Caco-2 (cell line): ENCODE measurements around the gene ITGAD. TPM values are rescaled to one million over a fixed set of nuclear protein-coding genes. Genes with fewer than 3 reads are reported as not detected.

Experiments
- BruUV-seq: library from RNA; stranded (reverse); fragments of 400-500 nt; replicated peaks from 2 replicates; lab custom pipeline; 2021; lab: Mats Ljungman, UMichigan
- CTCF ChIA-PET: fragments of 300-600 bp; sonication (Branson Sonifier 250); formaldehyde crosslinking; loops from one replicate; lab custom pipeline; 2022; ENCODE audit warnings: antibody characterized with exemption; lab: Charles Lee
- POLR2A ChIA-PET: fragments of 300-600 bp; sonication (Branson Sonifier 250); formaldehyde crosslinking; loops from one replicate; lab custom pipeline; 2022; ENCODE audit warnings: antibody characterized with exemption; lab: Charles Lee
- DNase-seq, 2 experiments: peaks; one replicate each; pipeline versions ENCODE4 v3.0.0 to v3.0.0-alpha.2; 2020 to 2022
- H3K27me3 ChIP-seq: replicated peaks from 2 replicates; pipeline ENCODE4 v1.6.0; 2011; ENCODE audit warnings: low read length; ENCODE audit not compliant: control insufficient read depth, insufficient read depth
- H3K36me3 ChIP-seq: 2 replicates; pipeline ENCODE4 v1.5.1; 2011; ENCODE audit warnings: low read length; ENCODE audit not compliant: control insufficient read depth, insufficient read depth
- H3K4me1 ChIP-seq: fragments of 250-450 bp; sonication (Bioruptor Pico); 2 replicates; pipeline ENCODE4 v1.5.1; 2020; ENCODE audit warnings: mild to moderate bottlenecking
- H3K4me3 ChIP-seq: 2 replicates; pipeline ENCODE4 v1.5.1; 2011; ENCODE audit warnings: low read depth, mild to moderate bottlenecking, control low read depth, low read length
- H3K9me3 ChIP-seq: fragments of 250-450 bp; sonication (Bioruptor Pico); 2 replicates; pipeline ENCODE4 v1.5.1; 2020; ENCODE audit warnings: mild to moderate bottlenecking, moderate library complexity
- H3K27ac Mint-ChIP-seq: one replicate; pipeline ENCODE4 v1.8.0; 2022; ENCODE audit warnings: mixed read lengths; ENCODE audit not compliant: unreplicated experiment
- H3K27me3 Mint-ChIP-seq: one replicate; pipeline ENCODE4 v1.8.0; 2022; ENCODE audit warnings: mixed read lengths; ENCODE audit not compliant: insufficient read depth, unreplicated experiment
- H3K36me3 Mint-ChIP-seq: one replicate; pipeline ENCODE4 v1.8.0; 2022; ENCODE audit warnings: mild to moderate bottlenecking, mixed read lengths; ENCODE audit not compliant: insufficient read depth, unreplicated experiment
- H3K4me1 Mint-ChIP-seq: one replicate; pipeline ENCODE4 v1.8.0; 2022; ENCODE audit warnings: low read depth, mixed read lengths; ENCODE audit not compliant: unreplicated experiment
- H3K4me3 Mint-ChIP-seq: one replicate; pipeline ENCODE4 v1.8.0; 2022; ENCODE audit warnings: mild to moderate bottlenecking, moderate library complexity, mixed read lengths; ENCODE audit not compliant: unreplicated experiment
- H3K9me3 Mint-ChIP-seq: one replicate; pipeline ENCODE4 v1.8.0; 2022; ENCODE audit warnings: mixed read lengths; ENCODE audit not compliant: unreplicated experiment
- intact Hi-C: fragments of 100-400 bp; cut with micrococcal nuclease; formaldehyde crosslinking; loops from one replicate; pipeline ENCODE4 v1.10.0; 2022; ENCODE audit not compliant: unreplicated experiment
- total RNA-seq: library from RNA; stranded (reverse); gene quantifications from 2 replicates; pipeline ENCODE4 v1.2.3, GENCODE V29; 2022
- TF ChIP-seq, protein P1 (sequence below), 2 experiments: fragments of 200-600 bp in 1 of 2; IDR thresholded peaks; 1 replicate in 1 of 2; 2 replicates in 1 of 2; pipeline versions ENCODE4 v1.5.1 to v1.8.0; 2011 to 2022; ENCODE audit warnings: antibody characterized with exemption in 1 of 2, control low read depth in 1 of 2, inconsistent platforms in 1 of 2, low read depth in 1 of 2, low read length in 1 of 2, mild to moderate bottlenecking in 1 of 2, moderate library complexity in 1 of 2; ENCODE audit not compliant: insufficient read depth in 1 of 2, severe bottlenecking in 1 of 2, unreplicated experiment in 1 of 2

Gene ITGAD
- total RNA-seq, 1 experiment from 2014 or later = not detected

DNA sequence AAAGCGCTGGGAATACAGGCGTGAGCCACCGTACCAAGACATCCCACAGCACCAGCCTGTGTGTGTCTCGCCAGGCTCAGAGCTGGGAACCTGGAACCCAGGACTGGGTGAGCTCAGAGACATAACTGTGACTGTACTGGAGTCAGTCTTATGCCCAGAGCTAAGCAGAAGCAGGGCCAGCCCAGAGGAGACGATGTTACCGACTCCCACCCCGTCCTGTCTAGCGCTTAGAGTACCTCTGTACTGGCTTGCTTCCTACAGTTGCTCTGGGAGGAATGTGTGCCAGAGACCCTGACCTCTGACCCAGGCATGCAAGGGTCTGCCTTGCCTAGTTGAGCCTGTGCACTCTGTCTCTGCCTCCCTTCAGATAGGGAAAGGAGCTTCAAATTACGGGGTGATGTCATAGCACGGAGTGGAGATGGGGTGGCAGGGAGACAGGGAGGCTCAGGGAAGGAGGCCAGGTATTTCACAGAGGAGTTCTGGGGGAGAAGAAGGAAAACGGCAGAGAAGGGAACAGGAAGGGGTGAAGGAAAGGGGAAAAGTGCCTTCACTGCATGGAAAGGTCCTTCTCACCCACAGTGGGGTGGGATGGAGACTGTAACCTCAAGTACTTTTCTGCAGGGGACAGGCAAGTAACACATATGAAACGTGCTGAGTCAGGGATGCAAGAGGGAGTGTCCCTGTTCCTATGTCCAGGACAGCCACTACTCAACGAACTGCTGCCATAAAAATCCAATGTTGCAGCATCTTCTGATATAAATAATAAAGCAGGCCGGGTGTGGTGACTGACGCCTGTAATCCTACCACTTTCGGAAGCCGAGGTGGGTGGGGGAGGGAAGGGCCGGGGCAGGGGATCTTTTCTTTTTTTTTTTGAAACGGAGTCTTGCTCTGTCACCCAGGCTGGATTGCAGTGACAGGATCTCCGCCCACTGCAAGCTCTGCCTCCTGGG lies 60.4 kb downstream of the ITGAD start:
- peak overlapping the region; percentile 17 for H3K27ac Mint-ChIP-seq
- Histone ChIP-seq H3K4me1 (peaks cover 18% of the 10 kb centered on the region), H3K36me3 (no peaks in the 10 kb centered on the region; the same call in 1 of the 2 replicates), H3K9me3 (no peaks in the 10 kb centered on the region), H3K27me3 (no peaks in the 10 kb centered on the region), H3K4me3 (no peak overlapping the region)
- CTCF ChIA-PET = interaction anchor here (0.7 kb wide), 2 partner anchors 8 to 318 kb away, joined by 3 read pairs; no protein-coding TSS in a partner anchor
- intact Hi-C loops = loop anchor here (10.0 kb wide), 2 partner anchors 319 to 421 kb away; partner anchors contain the start of genes PRSS8 and ZNF267
- POLR2A ChIA-PET = no interaction called here
- peaks cover 24% of the 10 kb centered on the region for H3K36me3 Mint-ChIP-seq
- no TSS peak for BruUV-seq
- H3K4me3 Mint-ChIP-seq = no peak overlapping the region
- TF ChIP-seq, protein P1, sequence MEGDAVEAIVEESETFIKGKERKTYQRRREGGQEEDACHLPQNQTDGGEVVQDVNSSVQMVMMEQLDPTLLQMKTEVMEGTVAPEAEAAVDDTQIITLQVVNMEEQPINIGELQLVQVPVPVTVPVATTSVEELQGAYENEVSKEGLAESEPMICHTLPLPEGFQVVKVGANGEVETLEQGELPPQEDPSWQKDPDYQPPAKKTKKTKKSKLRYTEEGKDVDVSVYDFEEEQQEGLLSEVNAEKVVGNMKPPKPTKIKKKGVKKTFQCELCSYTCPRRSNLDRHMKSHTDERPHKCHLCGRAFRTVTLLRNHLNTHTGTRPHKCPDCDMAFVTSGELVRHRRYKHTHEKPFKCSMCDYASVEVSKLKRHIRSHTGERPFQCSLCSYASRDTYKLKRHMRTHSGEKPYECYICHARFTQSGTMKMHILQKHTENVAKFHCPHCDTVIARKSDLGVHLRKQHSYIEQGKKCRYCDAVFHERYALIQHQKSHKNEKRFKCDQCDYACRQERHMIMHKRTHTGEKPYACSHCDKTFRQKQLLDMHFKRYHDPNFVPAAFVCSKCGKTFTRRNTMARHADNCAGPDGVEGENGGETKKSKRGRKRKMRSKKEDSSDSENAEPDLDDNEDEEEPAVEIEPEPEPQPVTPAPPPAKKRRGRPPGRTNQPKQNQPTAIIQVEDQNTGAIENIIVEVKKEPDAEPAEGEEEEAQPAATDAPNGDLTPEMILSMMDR (IDR thresholded peaks at IDR 0.05; ENCODE audit: insufficient read depth in 1 of 2, low read depth in 1 of 2, low read length in 1 of 2, severe bottlenecking in 1 of 2, unreplicated experiment in 1 of 2) = no peak
- no peaks in the 10 kb centered on the region for H3K9me3 Mint-ChIP-seq
- no peak for DNase-seq
- no peaks in the 10 kb centered on the region for H3K27me3 Mint-ChIP-seq
- H3K4me1 Mint-ChIP-seq = peaks cover 13% of the 10 kb centered on the region

DNA sequence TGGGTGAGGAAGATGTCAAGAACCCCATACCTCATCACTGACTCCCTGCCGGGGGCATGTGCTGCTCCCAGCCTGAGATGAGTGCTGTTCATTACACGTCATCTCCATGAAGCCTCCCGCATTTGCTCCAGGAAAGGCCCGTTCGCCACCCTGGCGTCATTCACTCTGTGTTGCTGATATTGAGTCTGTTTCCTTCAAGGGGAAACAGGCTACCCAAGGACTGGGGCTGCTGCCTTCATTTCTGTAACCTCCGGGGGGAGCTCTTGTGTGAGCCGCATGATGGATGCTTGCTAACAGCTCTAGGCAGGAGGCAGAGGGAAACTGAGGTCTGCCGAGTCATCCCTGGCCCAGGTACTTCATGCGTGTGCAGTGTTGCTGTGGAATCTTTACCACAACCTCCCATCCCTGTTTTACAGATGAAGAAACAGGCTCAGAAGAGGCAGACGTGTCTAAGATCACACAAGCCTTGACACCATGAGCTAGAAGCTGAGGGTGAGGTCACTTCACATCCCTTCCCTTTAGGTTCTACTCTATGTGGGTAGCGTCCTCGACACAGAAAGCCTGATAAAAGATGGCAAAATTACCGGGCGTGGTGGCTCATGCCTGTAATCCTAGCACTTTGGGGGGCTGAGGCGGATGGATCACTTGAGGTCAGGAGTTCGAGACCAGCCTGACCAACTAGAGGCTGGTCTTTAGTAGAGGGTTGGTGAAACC lies 62.6 kb downstream of the ITGAD start:
- Mint-ChIP-seq H3K4me3 (no peak overlapping the region), H3K4me1 (peaks cover 19% of the 10 kb centered on the region), H3K27me3 (no peaks in the 10 kb centered on the region), H3K27ac (no peak overlapping the region), H3K9me3 (no peaks in the 10 kb centered on the region), H3K36me3 (peaks cover 22% of the 10 kb centered on the region)
- CTCF ChIA-PET = interaction anchor here (1.0 kb wide), 1 partner anchor 13 kb away, joined by 5 read pairs; the partner anchor contains the start of gene ZNF843
- H3K4me3 ChIP-seq = no peak overlapping the region
- TF ChIP-seq, protein P1 (IDR thresholded peaks at IDR 0.05; ENCODE audit: insufficient read depth in 1 of 2, low read depth in 1 of 2, low read length in 1 of 2, severe bottlenecking in 1 of 2, unreplicated experiment in 1 of 2) = peak in 1 of 2 experiments; percentile 34
- no peaks in the 10 kb centered on the region; the same call in 1 of the 2 replicates for H3K36me3 ChIP-seq
- intact Hi-C loops = loop anchor here (10.0 kb wide), 2 partner anchors 321 to 419 kb away; partner anchors contain the start of genes PRSS8 and ZNF267
- H3K27me3 ChIP-seq = no peaks in the 10 kb centered on the region
- no peak for DNase-seq
- peaks cover 24% of the 10 kb centered on the region for H3K4me1 ChIP-seq
- no peaks in the 10 kb centered on the region for H3K9me3 ChIP-seq
- POLR2A ChIA-PET = no interaction called here
- BruUV-seq = no TSS peak

DNA sequence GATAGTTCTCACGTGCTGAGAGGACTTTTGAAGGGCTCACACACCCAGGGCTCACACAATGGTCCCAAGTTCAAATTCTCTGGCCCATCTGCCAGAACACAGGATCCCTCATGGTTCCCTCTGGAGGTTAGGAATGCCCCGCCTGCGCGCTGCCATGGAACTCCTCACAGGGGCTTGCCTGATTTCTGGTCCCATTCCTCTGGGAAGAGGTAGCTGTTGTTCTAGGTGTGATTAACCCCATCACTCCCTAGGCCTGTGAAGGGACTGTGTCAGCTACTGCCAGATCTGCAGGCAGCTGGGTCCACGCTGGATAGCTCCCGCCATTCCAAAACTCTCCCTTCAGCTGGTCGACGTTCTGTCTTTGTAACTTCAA lies 63.8 kb downstream of the ITGAD start:
- Histone ChIP-seq H3K27me3 (no peaks in the 10 kb centered on the region), H3K4me1 (peaks cover 19% of the 10 kb centered on the region), H3K36me3 (no peaks in the 10 kb centered on the region; the same call in 1 of the 2 replicates), H3K9me3 (no peaks in the 10 kb centered on the region), H3K4me3 (no peak overlapping the region)
- no peak for DNase-seq
- Mint-ChIP-seq H3K27me3 (no peaks in the 10 kb centered on the region), H3K27ac (no peak overlapping the region), H3K4me1 (peaks cover 13% of the 10 kb centered on the region), H3K4me3 (peak overlapping the region; percentile 79), H3K36me3 (peaks cover 13% of the 10 kb centered on the region), H3K9me3 (no peaks in the 10 kb centered on the region)
- TF ChIP-seq, protein P1 (IDR thresholded peaks at IDR 0.05; ENCODE audit: insufficient read depth in 1 of 2, low read depth in 1 of 2, low read length in 1 of 2, severe bottlenecking in 1 of 2, unreplicated experiment in 1 of 2) = no peak
- intact Hi-C loops = loop anchor here (10.0 kb wide), 2 partner anchors 322 to 418 kb away; partner anchors contain the start of genes PRSS8 and ZNF267
- BruUV-seq = no TSS peak
- ChIA-PET POLR2A (no interaction called here), CTCF (interaction anchor here (4.3 kb wide), 1 partner anchor 20 kb away, joined by 33 read pairs; no protein-coding TSS in a partner anchor)
